Kidney epithelial cell (primary cell): Measurements from ENCODE around the gene PET100. TPM values are rescaled to one million over a fixed set of nuclear protein-coding genes. Genes with fewer than 3 reads are reported as not detected.

Experiments
- DNase-seq: peaks from one replicate; pipeline ENCODE4 v3.0.0-alpha.2; 2010; ENCODE audit warnings: low read depth
- H3K27me3 ChIP-seq: 2 replicates; pipeline ENCODE4 v1.6.0; 2011; ENCODE audit warnings: low read length; ENCODE audit not compliant: control insufficient read depth, insufficient read depth
- H3K36me3 ChIP-seq: 2 replicates; pipeline ENCODE4 v1.5.1; 2011; ENCODE audit warnings: low read length; ENCODE audit not compliant: control insufficient read depth, insufficient read depth
- H3K4me3 ChIP-seq: 2 replicates; pipeline ENCODE4 v1.5.1; 2011; ENCODE audit warnings: low read depth, mild to moderate bottlenecking, control low read depth, low read length
- total RNA-seq: library from RNA; depleted of rRNA; stranded (reverse); fragments of >200 nt; gene quantifications from 2 replicates; pipeline ENCODE4 v1.2.3, GENCODE V29; 2015
- TF ChIP-seq, protein P1 (sequence below): IDR thresholded peaks from 2 replicates; pipeline ENCODE4 v1.5.1; 2011; ENCODE audit warnings: mild to moderate bottlenecking, moderate library complexity, low read length, control low read depth, inconsistent platforms; ENCODE audit not compliant: insufficient read depth, poor library complexity, severe bottlenecking

Gene PET100
- total RNA-seq, 1 donor from 2014 or later, result 30.2 TPM

DNA sequence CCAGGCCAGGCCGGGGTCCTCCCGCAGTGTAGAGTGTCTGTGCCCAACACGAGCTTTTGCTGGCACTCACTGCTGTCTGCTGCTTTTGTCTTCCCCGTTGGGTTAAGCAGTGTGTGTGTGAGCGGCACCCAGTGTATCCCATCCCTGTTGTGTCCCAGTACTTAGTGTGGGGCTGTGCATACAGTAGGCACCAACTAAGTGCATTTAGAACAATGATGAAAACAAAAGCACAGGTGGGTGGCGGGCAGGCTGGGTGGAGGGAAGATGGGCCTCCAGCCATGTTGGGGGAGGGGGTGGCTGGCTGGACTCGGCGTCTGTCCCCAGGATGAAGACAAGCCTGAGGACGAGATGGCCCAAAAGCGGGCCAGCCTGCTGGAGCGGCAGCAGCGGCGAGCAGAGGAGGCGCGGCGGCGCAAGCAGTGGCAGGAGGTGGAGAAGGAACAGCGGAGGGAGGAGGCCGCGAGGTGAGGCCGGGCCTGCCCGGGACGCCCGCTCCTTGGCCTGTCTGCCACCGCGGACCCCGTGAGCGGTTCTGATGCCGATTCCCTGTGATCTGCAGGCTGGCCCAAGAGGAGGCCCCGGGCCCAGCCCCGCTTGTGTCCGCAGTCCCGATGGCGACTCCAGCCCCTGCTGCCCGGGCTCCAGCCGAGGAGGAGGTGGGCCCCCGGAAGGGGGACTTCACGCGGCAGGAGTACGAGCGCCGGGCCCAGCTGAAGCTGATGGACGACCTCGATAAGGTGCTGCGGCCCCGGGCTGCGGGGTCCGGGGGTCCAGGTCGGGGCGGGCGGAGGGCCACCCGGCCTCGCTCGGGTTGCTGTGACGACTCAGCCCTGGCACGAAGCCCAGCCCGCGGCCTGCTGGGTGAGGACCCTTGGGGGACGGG is 14.5 kb upstream of the PET100 start:
- TF ChIP-seq, protein P1, sequence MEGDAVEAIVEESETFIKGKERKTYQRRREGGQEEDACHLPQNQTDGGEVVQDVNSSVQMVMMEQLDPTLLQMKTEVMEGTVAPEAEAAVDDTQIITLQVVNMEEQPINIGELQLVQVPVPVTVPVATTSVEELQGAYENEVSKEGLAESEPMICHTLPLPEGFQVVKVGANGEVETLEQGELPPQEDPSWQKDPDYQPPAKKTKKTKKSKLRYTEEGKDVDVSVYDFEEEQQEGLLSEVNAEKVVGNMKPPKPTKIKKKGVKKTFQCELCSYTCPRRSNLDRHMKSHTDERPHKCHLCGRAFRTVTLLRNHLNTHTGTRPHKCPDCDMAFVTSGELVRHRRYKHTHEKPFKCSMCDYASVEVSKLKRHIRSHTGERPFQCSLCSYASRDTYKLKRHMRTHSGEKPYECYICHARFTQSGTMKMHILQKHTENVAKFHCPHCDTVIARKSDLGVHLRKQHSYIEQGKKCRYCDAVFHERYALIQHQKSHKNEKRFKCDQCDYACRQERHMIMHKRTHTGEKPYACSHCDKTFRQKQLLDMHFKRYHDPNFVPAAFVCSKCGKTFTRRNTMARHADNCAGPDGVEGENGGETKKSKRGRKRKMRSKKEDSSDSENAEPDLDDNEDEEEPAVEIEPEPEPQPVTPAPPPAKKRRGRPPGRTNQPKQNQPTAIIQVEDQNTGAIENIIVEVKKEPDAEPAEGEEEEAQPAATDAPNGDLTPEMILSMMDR, result no peak
- no peaks in the 10 kb centered on the region for H3K27me3 ChIP-seq
- H3K4me3 ChIP-seq, result no peak overlapping the region
- DNase-seq, result no peak
- H3K36me3 ChIP-seq, result no peaks in the 10 kb centered on the region

DNA sequence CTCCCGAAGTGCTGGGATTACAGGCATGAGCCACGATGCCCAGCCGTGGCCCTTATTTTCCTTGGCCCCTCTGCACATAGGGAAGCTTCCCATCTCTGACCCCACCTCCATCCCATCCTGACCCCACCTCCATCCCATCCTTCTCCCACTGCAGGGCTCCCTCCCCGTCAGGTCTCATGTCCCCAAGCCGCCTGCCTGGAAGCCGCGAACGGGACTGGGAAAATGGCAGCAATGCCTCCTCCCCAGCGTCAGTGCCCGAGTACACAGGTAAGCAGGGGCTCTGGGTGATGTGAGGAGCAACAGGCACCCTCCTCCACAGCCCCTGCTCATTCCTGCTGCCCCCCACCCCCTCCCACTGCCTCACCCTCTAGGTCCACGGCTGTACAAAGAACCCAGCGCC is 12.4 kb upstream of the PET100 start:
- H3K36me3 ChIP-seq, result no peaks in the 10 kb centered on the region
- no peaks in the 10 kb centered on the region for H3K27me3 ChIP-seq
- DNase-seq, result no peak
- TF ChIP-seq, protein P1, result no peak
- H3K4me3 ChIP-seq, result no peak overlapping the region

DNA sequence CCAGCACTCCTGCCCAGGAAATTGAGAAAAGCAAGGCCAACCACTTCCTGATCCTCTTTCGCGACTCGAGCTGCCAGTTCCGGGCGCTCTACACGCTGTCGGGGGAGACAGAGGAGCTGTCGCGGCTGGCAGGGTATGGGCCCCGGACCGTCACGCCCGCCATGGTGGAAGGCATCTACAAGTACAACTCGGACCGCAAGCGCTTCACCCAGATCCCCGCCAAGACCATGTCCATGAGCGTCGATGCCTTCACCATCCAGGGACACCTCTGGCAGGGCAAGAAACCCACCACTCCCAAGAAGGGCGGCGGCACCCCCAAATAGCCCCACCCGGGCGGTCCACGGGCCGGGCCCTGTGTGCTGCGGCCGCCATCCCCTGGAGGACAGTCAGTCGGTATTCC is 11.9 kb upstream of the PET100 start:
- DNase-seq, result no peak
- TF ChIP-seq, protein P1, result no peak
- Histone ChIP-seq H3K4me3 (no peak overlapping the region), H3K27me3 (no peaks in the 10 kb centered on the region), H3K36me3 (no peaks in the 10 kb centered on the region)

DNA sequence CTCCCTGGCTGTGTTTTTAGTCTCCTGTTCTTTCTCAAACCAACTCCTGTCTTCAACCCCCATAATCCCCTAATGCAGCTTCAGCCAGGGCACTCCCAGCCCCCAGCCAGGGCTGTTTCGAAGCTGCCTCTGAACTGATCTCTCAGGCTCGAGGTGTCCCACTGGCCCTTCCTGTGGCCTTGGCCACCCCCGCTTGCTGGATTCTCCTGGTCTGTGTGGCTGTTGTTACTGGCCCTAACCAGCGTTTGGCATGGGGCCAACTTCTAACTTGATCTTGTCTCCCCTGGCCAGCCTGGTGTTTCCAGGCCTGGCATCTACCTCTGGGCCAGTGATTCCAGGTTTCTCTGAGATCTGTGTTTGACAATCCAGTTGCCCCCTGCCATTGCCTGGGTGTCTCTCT is 11.2 kb upstream of the PET100 start:
- TF ChIP-seq, protein P1, result no peak
- DNase-seq, result no peak
- Histone ChIP-seq H3K36me3 (no peaks in the 10 kb centered on the region), H3K27me3 (no peaks in the 10 kb centered on the region), H3K4me3 (no peak overlapping the region)

DNA sequence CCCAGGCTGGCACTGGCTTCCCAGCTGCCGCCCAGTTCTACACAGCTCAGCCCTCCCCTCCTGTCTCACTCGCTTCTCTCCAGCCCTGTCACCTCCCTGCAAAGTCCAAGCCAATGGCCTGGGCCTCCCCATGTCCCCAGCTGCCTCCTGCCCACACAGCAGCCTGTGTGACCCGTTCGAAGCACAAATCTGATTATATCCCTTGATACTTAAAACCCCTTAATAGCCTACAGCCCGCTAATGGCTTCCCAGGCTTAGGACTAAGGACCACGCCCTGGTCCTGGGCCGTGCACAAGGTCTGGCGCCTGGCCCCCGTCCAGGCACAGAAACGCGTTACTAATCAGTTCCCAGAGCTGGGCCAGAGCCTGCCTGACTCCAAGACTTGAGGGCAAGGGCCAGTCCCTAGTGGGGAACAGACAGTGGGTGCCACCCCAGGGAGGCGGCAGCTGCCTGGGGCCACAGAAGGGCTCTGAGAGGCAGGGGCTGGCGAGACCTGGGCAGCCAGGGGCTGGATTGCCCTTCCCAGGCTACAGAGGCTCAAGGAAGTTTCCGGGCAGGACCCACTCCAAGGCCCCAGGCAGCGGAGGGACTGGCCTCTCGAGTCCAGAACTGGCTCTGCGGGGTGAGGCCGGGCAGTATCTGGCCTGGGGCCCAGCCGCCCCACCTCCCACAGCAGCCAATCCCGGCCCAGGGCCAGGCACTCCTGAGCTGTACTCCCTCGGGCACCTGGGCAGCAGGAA is 10.7 kb upstream of the PET100 start:
- H3K27me3 ChIP-seq, result no peaks in the 10 kb centered on the region
- H3K4me3 ChIP-seq, result no peak overlapping the region
- TF ChIP-seq, protein P1, result no peak
- no peak for DNase-seq
- H3K36me3 ChIP-seq, result no peaks in the 10 kb centered on the region
